ENCODE measurements around the gene NCOA5. TPM values are rescaled to one million over a fixed set of nuclear protein-coding genes. Genes with fewer than 3 reads are reported as not detected.

NCOA5 gene
- total RNA-seq, 2 donors from 2014 or later, result 11.9 to 13.7 TPM

GRCh38 chr20:46012921-46013320 is 76.8 kb downstream of the NCOA5 start:
- intact Hi-C loops (cut with DNase I), result loop anchor here (10.0 kb wide), 1 partner anchor 162 kb away; no protein-coding TSS in a partner anchor
- peaks cover 0 to 35% of the 10 kb centered on the region in 2 donors for H3K27me3 ChIP-seq
- DNase-seq, result no peak

GRCh38 chr20:46011631-46012482 is 77.9 kb downstream of the NCOA5 start:
- H3K27ac ChIP-seq, result no peak overlapping the region
- no peak overlapping the region for H3K4me3 ChIP-seq
- TF ChIP-seq POLR2A (IDR thresholded peaks at IDR 0.05), result no peak
- no peak for TF ChIP-seq CTCF (IDR thresholded peaks at IDR 0.05)
- peaks cover 18% of the 10 kb centered on the region for H3K4me1 ChIP-seq
- ATAC-seq (no peak), DNase-seq (peak in 3 of 4 donors; percentile 46 to 53 (median 52))
- H3K27me3 ChIP-seq, result peaks cover 0 to 35% of the 10 kb centered on the region in 2 donors
- no peaks in the 10 kb centered on the region for H3K9me3 ChIP-seq
- whole genome bisulfite sequencing, 2 donors, result 10 to 18% methylated on average over 33 to 56 of the region's 57 CpGs
- H3K36me3 ChIP-seq (replicated peaks in 1 of 2; ENCODE audit: insufficient read depth in 1 of 2, low read depth in 2 of 2), result no peaks in the 10 kb centered on the region
- intact Hi-C loops (cut with DNase I), result loop anchor here (10.0 kb wide), 1 partner anchor 163 kb away; no protein-coding TSS in a partner anchor

More at GRCh38 chr20:46012921-46013320, 76.8 kb downstream of the NCOA5 start:
- Histone ChIP-seq H3K4me3 (no peak overlapping the region), H3K4me1 (peaks cover 18% of the 10 kb centered on the region), H3K9me3 (no peaks in the 10 kb centered on the region), H3K36me3 (replicated peaks in 1 of 2; ENCODE audit: insufficient read depth in 1 of 2, low read depth in 2 of 2) (no peaks in the 10 kb centered on the region), H3K27ac (no peak overlapping the region)
- 43 to 51% methylated on average over 9 to 10 of the region's 10 CpGs for WGBS, 2 donors
- TF ChIP-seq CTCF (IDR thresholded peaks at IDR 0.05), result no peak
- TF ChIP-seq POLR2A (IDR thresholded peaks at IDR 0.05), result no peak
- ATAC-seq, result no peak

Other genes with a start within 250 kb of the NCOA5 start
- gene ACOT8, start 232.6 kb downstream of the NCOA5 start, total RNA-seq, result 10 to 100 TPM; 36.8 to 42.8 TPM
- 1 to 10 TPM; 1.6 to 2.1 TPM for gene ZSWIM3, start 232.3 kb downstream of the NCOA5 start, total RNA-seq
- 1 to 10 TPM; 5.2 to 7.6 TPM for gene ZSWIM1, start 208.7 kb downstream of the NCOA5 start, total RNA-seq
- gene SPATA25, start 202.3 kb downstream of the NCOA5 start, total RNA-seq, result 1 to 10 TPM; 1.3 to 2.6 TPM
- 1 to 10 TPM; 3.3 to 5.2 TPM for gene NEURL2, start 198.8 kb downstream of the NCOA5 start, total RNA-seq
- 10 to 100 TPM; 41.0 to 43.8 TPM for gene CTSA, start 198.6 kb downstream of the NCOA5 start, total RNA-seq
- gene PLTP, start 177.8 kb downstream of the NCOA5 start, total RNA-seq, result 100 to 1,000 TPM; 109 to 198 TPM
- gene PCIF1, start 155.3 kb downstream of the NCOA5 start, total RNA-seq, result 10 to 100 TPM; 20.2 to 28.7 TPM
- 10 to 100 TPM; 21.8 to 41.9 TPM for gene ZNF335, start 117.8 kb downstream of the NCOA5 start, total RNA-seq
- under 1 TPM in 1 of 2 donors, not detected in 1; 0.26 TPM for gene MMP9, start 81.1 kb downstream of the NCOA5 start, total RNA-seq
- not detected for gene SLC12A5, start 60.7 kb downstream of the NCOA5 start, total RNA-seq
- gene CD40, start 28.4 kb upstream of the NCOA5 start, total RNA-seq, result 10 to 100 TPM in 1 of 2 donors, 1 to 10 TPM in 1; 8.9 to 14.5 TPM
- gene CDH22, start 218.5 kb upstream of the NCOA5 start, total RNA-seq, result 1 to 10 TPM; 1.3 to 2.1 TPM

Data from body of pancreas (tissue), 4 donors.